IPS-18a (cell line): ENCODE measurements around the gene HOXA5.

Experiments
- H3K27ac ChIP-seq: one replicate; pipeline ENCODE4 v1.5.1; 2013; ENCODE audit warnings: low read length
- H3K27me3 ChIP-seq: one replicate; pipeline ENCODE4 v1.6.1; 2013; ENCODE audit warnings: mild to moderate bottlenecking, low read length; ENCODE audit not compliant: control insufficient read depth, insufficient read depth
- H3K36me3 ChIP-seq: one replicate; pipeline ENCODE4 v1.6.1; 2013; ENCODE audit warnings: low read depth, low read length; ENCODE audit not compliant: control insufficient read depth
- H3K4me1 ChIP-seq: one replicate; pipeline ENCODE4 v1.6.1; 2013; ENCODE audit warnings: low read depth, low read length; ENCODE audit not compliant: control insufficient read depth
- H3K4me3 ChIP-seq: one replicate; pipeline ENCODE4 v1.5.1; 2013; ENCODE audit warnings: low read length
- H3K9ac ChIP-seq: one replicate; pipeline ENCODE4 v1.6.1; 2013; ENCODE audit warnings: mild to moderate bottlenecking, low read length, moderate library complexity
- H3K9me3 ChIP-seq: one replicate; pipeline ENCODE4 v1.6.1; 2013; ENCODE audit warnings: low read depth, low read length; ENCODE audit not compliant: control insufficient read depth

The HOXA5 gene

GRCh38 chr7:27097686-27098577, 45.5 kb downstream of the HOXA5 start:
- H3K9me3 ChIP-seq: no peaks in the 10 kb centered on the region
- H3K27me3 ChIP-seq: peaks cover 100% of the 10 kb centered on the region
- no peak overlapping the region for H3K27ac ChIP-seq
- peak overlapping the region; percentile 53 for H3K4me3 ChIP-seq
- no peak overlapping the region for H3K9ac ChIP-seq
- peaks cover 16% of the 10 kb centered on the region for H3K4me1 ChIP-seq
- no peaks in the 10 kb centered on the region for H3K36me3 ChIP-seq

- Histone ChIP-seq H3K36me3 (no peaks in the 10 kb centered on the region), H3K9me3 (no peaks in the 10 kb centered on the region), H3K4me3 (peak overlapping the region; percentile 53), H3K9ac (peak overlapping the region; percentile 4), H3K4me1 (peaks cover 24% of the 10 kb centered on the region), H3K27ac (no peak overlapping the region), H3K27me3 (peaks cover 100% of the 10 kb centered on the region)
Measured at GRCh38 chr7:27096768-27097514, 46.5 kb downstream of the HOXA5 start.

GRCh38 chr7:27095897-27096767, 47.3 kb downstream of the HOXA5 start, which contains the start of gene HOXA1:
TSS of gene HOXA1 (minus strand) at chr7:27096000. CDS start at chr7:27095912, 88 bp downstream.
- peak within 1 kb of the TSS; percentile 4 for H3K9ac ChIP-seq
- H3K4me1 ChIP-seq: peaks cover 29% of the 10 kb centered on the region
- H3K4me3 ChIP-seq: peak within 1 kb of the TSS; percentile 53
- no peaks in the 10 kb centered on the region for H3K36me3 ChIP-seq
- no peaks in the 10 kb centered on the region for H3K9me3 ChIP-seq
- no peak within 1 kb of the TSS for H3K27ac ChIP-seq
- peaks cover 100% of the 10 kb centered on the region for H3K27me3 ChIP-seq

DNA sequence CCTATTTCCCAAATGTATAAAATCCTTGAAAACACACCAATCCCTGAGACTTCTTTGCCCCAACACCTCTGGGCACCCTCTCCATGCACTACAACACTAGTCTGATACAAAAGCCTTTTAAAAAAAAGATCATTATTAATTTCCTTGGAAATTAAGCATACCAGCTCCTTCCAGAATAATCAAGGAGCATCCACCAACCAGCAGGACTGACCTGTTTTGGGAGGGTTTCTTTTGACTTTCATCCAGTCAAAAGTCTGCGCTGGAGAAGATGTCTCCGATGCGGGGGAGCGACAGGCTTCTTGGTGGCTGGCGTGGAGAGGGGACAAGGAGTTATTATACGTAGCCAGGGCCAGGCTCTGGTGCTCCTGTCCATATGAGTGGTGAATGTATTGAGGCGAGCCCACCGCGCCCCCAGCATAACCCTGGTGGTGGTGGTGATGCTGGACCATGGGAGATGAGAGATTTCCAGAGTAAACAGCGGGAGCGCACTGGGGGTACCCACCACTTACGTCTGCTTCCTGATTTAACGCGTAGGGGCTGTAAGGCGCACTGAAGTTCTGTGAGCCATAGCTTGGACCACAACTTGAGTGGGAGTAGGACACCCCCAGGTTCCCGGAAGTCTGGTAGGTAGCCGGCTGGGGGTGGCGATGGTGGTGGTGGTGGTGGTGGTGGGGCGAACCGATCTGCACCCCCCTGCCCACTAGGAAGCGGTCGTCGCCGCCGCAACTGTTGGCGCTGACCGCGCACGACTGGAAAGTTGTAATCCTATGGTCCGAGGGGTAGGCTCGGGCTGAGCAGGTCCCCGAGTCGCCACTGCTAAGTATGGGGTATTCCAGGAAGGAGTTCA, 48.2 kb downstream of the HOXA5 start:
- H3K9ac ChIP-seq: no peak overlapping the region
- peaks cover 28% of the 10 kb centered on the region for H3K4me1 ChIP-seq
- H3K9me3 ChIP-seq: no peaks in the 10 kb centered on the region
- peaks cover 100% of the 10 kb centered on the region for H3K27me3 ChIP-seq
- peak overlapping the region; percentile 53 for H3K4me3 ChIP-seq
- no peak overlapping the region for H3K27ac ChIP-seq
- H3K36me3 ChIP-seq: no peaks in the 10 kb centered on the region

- Histone ChIP-seq H3K36me3 (no peaks in the 10 kb centered on the region), H3K4me3 (no peak overlapping the region), H3K27me3 (peaks cover 100% of the 10 kb centered on the region), H3K9me3 (no peaks in the 10 kb centered on the region), H3K9ac (no peak overlapping the region), H3K4me1 (peaks cover 28% of the 10 kb centered on the region), H3K27ac (no peak overlapping the region)
Measured at GRCh38 chr7:27094304-27095049, 49.0 kb downstream of the HOXA5 start.

GRCh38 chr7:27093184-27093895, 50.1 kb downstream of the HOXA5 start:
- peaks cover 100% of the 10 kb centered on the region for H3K27me3 ChIP-seq
- H3K27ac ChIP-seq: no peak overlapping the region
- H3K4me3 ChIP-seq: no peak overlapping the region
- no peak overlapping the region for H3K9ac ChIP-seq
- peaks cover 25% of the 10 kb centered on the region for H3K4me1 ChIP-seq
- no peaks in the 10 kb centered on the region for H3K9me3 ChIP-seq
- H3K36me3 ChIP-seq: no peaks in the 10 kb centered on the region

- no peak overlapping the region for H3K9ac ChIP-seq
- H3K27me3 ChIP-seq: peaks cover 100% of the 10 kb centered on the region
- no peak overlapping the region for H3K27ac ChIP-seq
- no peaks in the 10 kb centered on the region for H3K36me3 ChIP-seq
- peaks cover 25% of the 10 kb centered on the region for H3K4me1 ChIP-seq
- H3K4me3 ChIP-seq: no peak overlapping the region
- H3K9me3 ChIP-seq: no peaks in the 10 kb centered on the region
Measured at GRCh38 chr7:27092819-27093110, 50.7 kb downstream of the HOXA5 start.

DNA sequence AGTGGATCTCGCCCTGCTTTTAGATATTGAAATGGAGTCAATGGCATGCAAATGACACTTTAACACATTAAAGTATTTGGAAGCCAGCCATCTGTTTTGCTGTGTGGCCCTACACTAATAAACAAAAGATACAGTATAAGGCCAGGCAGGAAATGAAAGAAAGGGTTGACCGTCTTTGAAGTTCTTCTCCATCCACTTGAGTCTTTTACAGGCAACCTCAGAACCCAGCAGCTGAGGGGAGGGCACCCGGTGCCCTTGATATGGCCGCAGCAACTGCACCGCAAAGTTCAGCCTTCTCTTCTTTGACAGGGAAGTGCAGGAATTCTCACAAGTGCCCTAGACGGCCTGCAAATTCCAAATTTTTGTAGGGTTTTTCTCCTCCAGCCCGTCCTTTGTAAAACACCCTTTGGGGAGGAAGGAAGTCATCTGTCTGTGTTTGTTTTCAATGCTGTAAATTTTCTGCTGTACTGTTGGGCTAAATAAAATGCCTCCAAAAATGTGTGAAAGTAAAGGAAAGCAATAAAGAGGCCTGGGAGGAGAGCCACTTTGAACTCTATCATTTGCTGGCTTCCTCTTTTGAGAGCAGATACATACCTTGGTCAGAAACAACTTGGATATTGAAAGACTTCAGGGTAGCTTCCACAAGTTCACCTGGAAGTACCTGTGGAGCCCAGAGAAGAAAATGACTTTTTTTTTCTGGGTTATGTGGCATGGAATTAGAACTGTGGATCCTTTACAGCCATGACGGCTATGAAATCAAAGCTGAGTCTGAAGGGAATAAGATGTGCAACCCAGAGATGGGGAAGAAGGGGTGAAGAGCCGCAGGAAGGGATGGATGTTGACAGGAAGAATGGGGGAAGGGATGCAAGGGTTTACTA, 51.3 kb downstream of the HOXA5 start:
- peaks cover 100% of the 10 kb centered on the region for H3K27me3 ChIP-seq
- no peaks in the 10 kb centered on the region for H3K36me3 ChIP-seq
- no peak overlapping the region for H3K4me3 ChIP-seq
- no peak overlapping the region for H3K9ac ChIP-seq
- H3K27ac ChIP-seq: no peak overlapping the region
- peaks cover 24% of the 10 kb centered on the region for H3K4me1 ChIP-seq
- no peaks in the 10 kb centered on the region for H3K9me3 ChIP-seq

GRCh38 chr7:27091105-27091504, 52.4 kb downstream of the HOXA5 start:
- Histone ChIP-seq H3K9ac (no peak overlapping the region), H3K27ac (no peak overlapping the region), H3K36me3 (no peaks in the 10 kb centered on the region), H3K4me1 (peaks cover 22% of the 10 kb centered on the region), H3K27me3 (peaks cover 91% of the 10 kb centered on the region), H3K9me3 (no peaks in the 10 kb centered on the region), H3K4me3 (no peak overlapping the region)
